Measurements from ENCODE around the gene COX6A2.

DNA sequence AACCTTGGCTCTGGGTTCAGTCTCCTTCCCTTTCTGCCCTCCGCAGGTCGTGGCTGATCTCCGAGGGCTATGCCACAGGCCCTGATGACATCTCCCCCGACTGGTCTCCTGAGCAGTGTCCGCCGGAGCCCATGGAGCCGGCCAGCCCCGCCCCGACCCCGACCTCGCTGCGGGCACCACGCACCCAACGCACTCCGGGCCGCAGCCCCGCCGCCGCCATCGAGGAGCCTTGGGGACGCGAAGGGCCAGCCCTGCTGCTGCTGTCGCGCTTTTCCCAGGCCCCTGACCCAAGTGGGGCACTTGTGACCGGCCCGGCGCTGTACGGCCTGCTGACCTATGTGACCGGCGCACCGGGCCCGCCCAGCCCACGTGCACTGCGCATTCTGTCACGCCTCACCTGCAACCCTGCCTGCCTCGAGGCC lies 36.2 kb upstream of the COX6A2 start:
- TF ChIP-seq, protein P1, sequence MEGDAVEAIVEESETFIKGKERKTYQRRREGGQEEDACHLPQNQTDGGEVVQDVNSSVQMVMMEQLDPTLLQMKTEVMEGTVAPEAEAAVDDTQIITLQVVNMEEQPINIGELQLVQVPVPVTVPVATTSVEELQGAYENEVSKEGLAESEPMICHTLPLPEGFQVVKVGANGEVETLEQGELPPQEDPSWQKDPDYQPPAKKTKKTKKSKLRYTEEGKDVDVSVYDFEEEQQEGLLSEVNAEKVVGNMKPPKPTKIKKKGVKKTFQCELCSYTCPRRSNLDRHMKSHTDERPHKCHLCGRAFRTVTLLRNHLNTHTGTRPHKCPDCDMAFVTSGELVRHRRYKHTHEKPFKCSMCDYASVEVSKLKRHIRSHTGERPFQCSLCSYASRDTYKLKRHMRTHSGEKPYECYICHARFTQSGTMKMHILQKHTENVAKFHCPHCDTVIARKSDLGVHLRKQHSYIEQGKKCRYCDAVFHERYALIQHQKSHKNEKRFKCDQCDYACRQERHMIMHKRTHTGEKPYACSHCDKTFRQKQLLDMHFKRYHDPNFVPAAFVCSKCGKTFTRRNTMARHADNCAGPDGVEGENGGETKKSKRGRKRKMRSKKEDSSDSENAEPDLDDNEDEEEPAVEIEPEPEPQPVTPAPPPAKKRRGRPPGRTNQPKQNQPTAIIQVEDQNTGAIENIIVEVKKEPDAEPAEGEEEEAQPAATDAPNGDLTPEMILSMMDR (IDR thresholded peaks at IDR 0.05): no peak
- no peak for TF ChIP-seq POLR2AphosphoS5 (IDR thresholded peaks at IDR 0.05)

Measured in gastroesophageal sphincter (tissue), 3 donors.